ENCODE data around the gene SAG.

The SAG gene

GRCh38 chr2:233301248-233301647 lies 6.4 kb upstream of the SAG start:
- H3K4me1 ChIP-seq (ENCODE audit: control insufficient read depth, insufficient read depth, low read depth, low read length) = no peaks in the 10 kb centered on the region
- no peak overlapping the region for H3K4me2 ChIP-seq (ENCODE audit: low read length, poor library complexity, severe bottlenecking)
- DNase-seq = no peak
- H3K23ac ChIP-seq (ENCODE audit: low read length in 2 of 2) = no peak overlapping the region
- no peaks in the 10 kb centered on the region for H3K9me3 ChIP-seq (ENCODE audit: control insufficient read depth, low read length)
- H3K36me3 ChIP-seq (ENCODE audit: control insufficient read depth in 1 of 2, insufficient read depth in 2 of 2, low read depth in 1 of 2, low read length in 2 of 2) = peaks cover 4 to 7% of the 10 kb centered on the region in 2 experiments
- H3K18ac ChIP-seq (ENCODE audit: low read depth in 1 of 2, low read length in 2 of 2) = no peak overlapping the region
- no peak overlapping the region for H3K14ac ChIP-seq (ENCODE audit: low read length in 2 of 2)
- WGBS = no CpG with 5 or more reads among the region's 2 CpGs
- no peak overlapping the region for H4K8ac ChIP-seq (ENCODE audit: low read length)
- no peak overlapping the region for H3K4me3 ChIP-seq (ENCODE audit: insufficient read depth in 1 of 2, low read depth in 1 of 2, low read length in 2 of 2)
- H2BK15ac ChIP-seq (ENCODE audit: low read depth, poor library complexity, severe bottlenecking) = no peak overlapping the region
- no peak overlapping the region for H2BK12ac ChIP-seq (ENCODE audit: low read length in 2 of 2)
- no peak overlapping the region for H3K4ac ChIP-seq (ENCODE audit: low read depth in 1 of 2, low read length in 2 of 2)
- H2AFZ ChIP-seq (ENCODE audit: low read depth, low read length) = no peak overlapping the region
- H2BK120ac ChIP-seq (ENCODE audit: low read depth, low read length) = no peak overlapping the region
- H3K27ac ChIP-seq (ENCODE audit: low read length, poor library complexity, severe bottlenecking) = no peak overlapping the region
- no peaks in the 10 kb centered on the region for H3K79me1 ChIP-seq (replicated peaks; ENCODE audit: low read length, poor library complexity, severe bottlenecking)
- no peak overlapping the region for H4K91ac ChIP-seq (ENCODE audit: low read length)
- no peaks in the 10 kb centered on the region for H3K27me3 ChIP-seq (ENCODE audit: control insufficient read depth in 1 of 2, insufficient read depth in 1 of 2, low read length in 2 of 2)
- no peak overlapping the region for H2AK5ac ChIP-seq (ENCODE audit: low read length, severe bottlenecking)
- no peak overlapping the region for H3K9ac ChIP-seq (ENCODE audit: low read length)
- H2BK5ac ChIP-seq (ENCODE audit: low read depth, low read length, poor library complexity, severe bottlenecking) = no peak overlapping the region

GRCh38 chr2:233301811-233302210 lies 5.8 kb upstream of the SAG start:
- H4K8ac ChIP-seq (ENCODE audit: low read length) = no peak overlapping the region
- DNase-seq = no peak
- no peaks in the 10 kb centered on the region for H3K9me3 ChIP-seq (ENCODE audit: control insufficient read depth, low read length)
- H3K9ac ChIP-seq (ENCODE audit: low read length) = no peak overlapping the region
- 71% methylated on average over 2 of the region's 6 CpGs for WGBS
- no peak overlapping the region for H3K18ac ChIP-seq (ENCODE audit: low read depth in 1 of 2, low read length in 2 of 2)
- H3K27ac ChIP-seq (ENCODE audit: low read length, poor library complexity, severe bottlenecking) = no peak overlapping the region
- H3K79me1 ChIP-seq (replicated peaks; ENCODE audit: low read length, poor library complexity, severe bottlenecking) = no peaks in the 10 kb centered on the region
- H3K4ac ChIP-seq (ENCODE audit: low read depth in 1 of 2, low read length in 2 of 2) = no peak overlapping the region
- no peak overlapping the region for H2BK120ac ChIP-seq (ENCODE audit: low read depth, low read length)
- no peak overlapping the region for H3K4me3 ChIP-seq (ENCODE audit: insufficient read depth in 1 of 2, low read depth in 1 of 2, low read length in 2 of 2)
- H3K4me1 ChIP-seq (ENCODE audit: control insufficient read depth, insufficient read depth, low read depth, low read length) = no peaks in the 10 kb centered on the region
- H3K14ac ChIP-seq (ENCODE audit: low read length in 2 of 2) = no peak overlapping the region
- no peak overlapping the region for H4K91ac ChIP-seq (ENCODE audit: low read length)
- peaks cover 0 to 2% of the 10 kb centered on the region in 2 experiments for H3K36me3 ChIP-seq (ENCODE audit: control insufficient read depth in 1 of 2, insufficient read depth in 2 of 2, low read depth in 1 of 2, low read length in 2 of 2)
- no peak overlapping the region for H2BK15ac ChIP-seq (ENCODE audit: low read depth, poor library complexity, severe bottlenecking)
- H2AK5ac ChIP-seq (ENCODE audit: low read length, severe bottlenecking) = no peak overlapping the region
- H3K27me3 ChIP-seq (ENCODE audit: control insufficient read depth in 1 of 2, insufficient read depth in 1 of 2, low read length in 2 of 2) = no peaks in the 10 kb centered on the region
- H2BK5ac ChIP-seq (ENCODE audit: low read depth, low read length, poor library complexity, severe bottlenecking) = no peak overlapping the region
- H2BK12ac ChIP-seq (ENCODE audit: low read length in 2 of 2) = no peak overlapping the region
- no peak overlapping the region for H3K23ac ChIP-seq (ENCODE audit: low read length in 2 of 2)
- H3K4me2 ChIP-seq (ENCODE audit: low read length, poor library complexity, severe bottlenecking) = no peak overlapping the region
- H2AFZ ChIP-seq (ENCODE audit: low read depth, low read length) = no peak overlapping the region

GRCh38 chr2:233303252-233303651 lies 4.4 kb upstream of the SAG start:
- Histone ChIP-seq H3K9me3 (ENCODE audit: control insufficient read depth, low read length) (no peaks in the 10 kb centered on the region), H3K4me3 (ENCODE audit: insufficient read depth in 1 of 2, low read depth in 1 of 2, low read length in 2 of 2) (no peak overlapping the region), H3K27ac (ENCODE audit: low read length, poor library complexity, severe bottlenecking) (no peak overlapping the region), H3K4ac (ENCODE audit: low read depth in 1 of 2, low read length in 2 of 2) (no peak overlapping the region), H3K4me2 (ENCODE audit: low read length, poor library complexity, severe bottlenecking) (no peak overlapping the region), H3K23ac (ENCODE audit: low read length in 2 of 2) (no peak overlapping the region), H2BK120ac (ENCODE audit: low read depth, low read length) (no peak overlapping the region), H3K36me3 (ENCODE audit: control insufficient read depth in 1 of 2, insufficient read depth in 2 of 2, low read depth in 1 of 2, low read length in 2 of 2) (peaks cover 0 to 2% of the 10 kb centered on the region in 2 experiments), H4K91ac (ENCODE audit: low read length) (no peak overlapping the region), H2BK5ac (ENCODE audit: low read depth, low read length, poor library complexity, severe bottlenecking) (no peak overlapping the region), H3K79me1 (replicated peaks; ENCODE audit: low read length, poor library complexity, severe bottlenecking) (no peaks in the 10 kb centered on the region), H2BK15ac (ENCODE audit: low read depth, poor library complexity, severe bottlenecking) (no peak overlapping the region), H3K27me3 (ENCODE audit: control insufficient read depth in 1 of 2, insufficient read depth in 1 of 2, low read length in 2 of 2) (peaks cover 0 to 9% of the 10 kb centered on the region in 2 experiments), H4K8ac (ENCODE audit: low read length) (no peak overlapping the region), H2AK5ac (ENCODE audit: low read length, severe bottlenecking) (no peak overlapping the region), H3K14ac (ENCODE audit: low read length in 2 of 2) (no peak overlapping the region), H2AFZ (ENCODE audit: low read depth, low read length) (no peak overlapping the region), H3K9ac (ENCODE audit: low read length) (no peak overlapping the region), H3K18ac (ENCODE audit: low read depth in 1 of 2, low read length in 2 of 2) (no peak overlapping the region), H2BK12ac (ENCODE audit: low read length in 2 of 2) (no peak overlapping the region), H3K4me1 (ENCODE audit: control insufficient read depth, insufficient read depth, low read depth, low read length) (no peaks in the 10 kb centered on the region)
- DNase-seq = no peak
- 89% methylated on average over 3 of the region's 3 CpGs for WGBS

GRCh38 chr2:233311241-233311926 lies 3.8 kb downstream of the SAG start:
- Histone ChIP-seq H3K27me3 (ENCODE audit: control insufficient read depth in 1 of 2, insufficient read depth in 1 of 2, low read length in 2 of 2) (peaks cover 15 to 42% of the 10 kb centered on the region in 2 experiments), H3K36me3 (ENCODE audit: control insufficient read depth in 1 of 2, insufficient read depth in 2 of 2, low read depth in 1 of 2, low read length in 2 of 2) (no peaks in the 10 kb centered on the region)
- DNase-seq = no peak

More at GRCh38 chr2:233311241-233311926, 3.8 kb downstream of the SAG start:
- no peak overlapping the region for H3K18ac ChIP-seq (ENCODE audit: low read depth in 1 of 2, low read length in 2 of 2)
- H2AK5ac ChIP-seq (ENCODE audit: low read length, severe bottlenecking) = no peak overlapping the region
- H3K23ac ChIP-seq (ENCODE audit: low read length in 2 of 2) = no peak overlapping the region
- H3K4me1 ChIP-seq (ENCODE audit: control insufficient read depth, insufficient read depth, low read depth, low read length) = no peaks in the 10 kb centered on the region
- no peak overlapping the region for H2BK12ac ChIP-seq (ENCODE audit: low read length in 2 of 2)
- H3K14ac ChIP-seq (ENCODE audit: low read length in 2 of 2) = no peak overlapping the region
- no peak overlapping the region for H4K8ac ChIP-seq (ENCODE audit: low read length)
- no peak overlapping the region for H3K4ac ChIP-seq (ENCODE audit: low read depth in 1 of 2, low read length in 2 of 2)
- no peak overlapping the region for H3K27ac ChIP-seq (ENCODE audit: low read length, poor library complexity, severe bottlenecking)
- no peak overlapping the region for H2AFZ ChIP-seq (ENCODE audit: low read depth, low read length)
- 93% methylated on average over 6 of the region's 11 CpGs for WGBS
- no peak overlapping the region for H4K91ac ChIP-seq (ENCODE audit: low read length)
- H3K9ac ChIP-seq (ENCODE audit: low read length) = no peak overlapping the region
- H3K9me3 ChIP-seq (ENCODE audit: control insufficient read depth, low read length) = no peaks in the 10 kb centered on the region
- no peak overlapping the region for H3K4me2 ChIP-seq (ENCODE audit: low read length, poor library complexity, severe bottlenecking)
- H2BK15ac ChIP-seq (ENCODE audit: low read depth, poor library complexity, severe bottlenecking) = no peak overlapping the region
- no peak overlapping the region for H3K4me3 ChIP-seq (ENCODE audit: insufficient read depth in 1 of 2, low read depth in 1 of 2, low read length in 2 of 2)
- no peak overlapping the region for H2BK5ac ChIP-seq (ENCODE audit: low read depth, low read length, poor library complexity, severe bottlenecking)
- H2BK120ac ChIP-seq (ENCODE audit: low read depth, low read length) = no peak overlapping the region
- H3K79me1 ChIP-seq (replicated peaks; ENCODE audit: low read length, poor library complexity, severe bottlenecking) = no peaks in the 10 kb centered on the region

Measured in mesenchymal stem cell (in vitro differentiated cells and primary cell).